Neural cell (in vitro differentiated cells): ENCODE data around the gene PDE1C. TPM values are rescaled to one million over a fixed set of nuclear protein-coding genes. Genes with fewer than 3 reads are reported as not detected.

Source experiments
- H2AFZ ChIP-seq: fragments of 200-600, 300-800 bp; sonication (generic), shearing (Covaris generic); 2 replicates; pipeline ENCODE4 v1.6.0; 2014; ENCODE audit warnings: low read depth, mild to moderate bottlenecking, antibody characterized with exemption, low read length, moderate library complexity
- H3F3A ChIP-seq: fragments of 200-600 bp; shearing (Covaris generic); 2 replicates; pipeline ENCODE4 v1.6.1; 2016; ENCODE audit warnings: mild to moderate bottlenecking, moderate library complexity, mixed read lengths, antibody characterized with exemption, low read length; ENCODE audit not compliant: insufficient read depth, poor library complexity, severe bottlenecking
- H3K27ac ChIP-seq: fragments of 200-600, 300-800 bp; sonication (generic), shearing (Covaris generic); 2 replicates; pipeline ENCODE4 v1.5.1; 2014; ENCODE audit warnings: mild to moderate bottlenecking, low read length, moderate library complexity
- H3K27me3 ChIP-seq: fragments of 300-800, 200-600 bp; sonication (generic), shearing (Covaris generic); 2 replicates; pipeline ENCODE4 v1.6.0; 2014; ENCODE audit warnings: mild to moderate bottlenecking, low read depth, low read length, moderate library complexity; ENCODE audit not compliant: insufficient read depth
- H3K36me3 ChIP-seq: fragments of 300-800, 200-600 bp; sonication (generic), shearing (Covaris generic); 2 replicates; pipeline ENCODE4 v1.5.1; 2014; ENCODE audit warnings: mild to moderate bottlenecking, antibody characterized with exemption, low read length, moderate library complexity; ENCODE audit not compliant: insufficient read depth
- H3K4me2 ChIP-seq: fragments of 300-800, 200-600 bp; sonication (generic), shearing (Covaris generic); 2 replicates; pipeline ENCODE4 v1.6.0; 2014; ENCODE audit warnings: mild to moderate bottlenecking, low read length
- H3K4me3 ChIP-seq: fragments of 300-800, 200-600 bp; sonication (generic), shearing (Covaris generic); 2 replicates; pipeline ENCODE4 v1.5.1; 2014; ENCODE audit warnings: mild to moderate bottlenecking, low read length, moderate library complexity
- H3K79me2 ChIP-seq: fragments of 200-600 bp; shearing (Covaris generic); replicated peaks from 2 replicates; pipeline ENCODE4 v1.6.0; 2014; ENCODE audit warnings: mild to moderate bottlenecking, low read length, moderate library complexity; ENCODE audit not compliant: insufficient read depth
- H3K9ac ChIP-seq: fragments of 300-800, 200-600 bp; sonication (generic), shearing (Covaris generic); 2 replicates; pipeline ENCODE4 v1.6.1; 2016; ENCODE audit warnings: mild to moderate bottlenecking, low read length, mixed read lengths
- H3K9me2 ChIP-seq: fragments of 200-600 bp; shearing (Covaris generic); 2 replicates; pipeline ENCODE4 v1.6.1; 2016; ENCODE audit warnings: mild to moderate bottlenecking, low read length, mixed read lengths; ENCODE audit not compliant: insufficient read depth
- H3K9me3 ChIP-seq: fragments of 200-600, 300-800 bp; sonication (generic), shearing (Covaris generic); 2 replicates; pipeline ENCODE4 v1.6.1; 2016; ENCODE audit warnings: mild to moderate bottlenecking, mixed run types, low read length, moderate library complexity, mixed read lengths
- H4K20me1 ChIP-seq: fragments of 200-600 bp; shearing (Covaris generic); 2 replicates; pipeline ENCODE4 v1.6.1; 2016; ENCODE audit warnings: mild to moderate bottlenecking, mixed run types; ENCODE audit not compliant: insufficient read depth
- CTCF ChIP-seq: fragments of 450-650 bp; IDR thresholded peaks from 2 replicates; pipeline ENCODE4 v1.5.1; 2014; ENCODE audit warnings: antibody characterized with exemption, mild to moderate bottlenecking, moderate library complexity; ENCODE audit not compliant: poor library complexity, severe bottlenecking
- EP300 ChIP-seq: fragments of 450-650 bp; conservative IDR thresholded peaks from 2 replicates; pipeline ENCODE4 v1.6.1; 2014; ENCODE audit warnings: antibody characterized with exemption, mild to moderate bottlenecking, moderate library complexity; ENCODE audit not compliant: poor library complexity, severe bottlenecking
- EZH2 ChIP-seq: fragments of 200-600, 300-800 bp; shearing (Covaris generic), sonication (generic); IDR thresholded peaks from 2 replicates; pipeline ENCODE4 v1.6.1; 2014; ENCODE audit warnings: antibody characterized with exemption, low read length, borderline replicate concordance, mild to moderate bottlenecking; ENCODE audit not compliant: insufficient read depth, poor library complexity, severe bottlenecking
- MXI1 ChIP-seq: fragments of 450-650 bp; conservative IDR thresholded peaks from 2 replicates; pipeline ENCODE4 v1.6.1; 2014; ENCODE audit warnings: antibody characterized with exemption, mild to moderate bottlenecking; ENCODE audit not compliant: poor library complexity, severe bottlenecking
- POLR2AphosphoS5 ChIP-seq: IDR thresholded peaks from 2 replicates; pipeline ENCODE4 v1.6.1; 2012
- RAD21 ChIP-seq: fragments of 450-650 bp; conservative IDR thresholded peaks from 2 replicates; pipeline ENCODE4 v1.6.1; 2014; ENCODE audit warnings: antibody characterized with exemption, mild to moderate bottlenecking, moderate library complexity
- REST ChIP-seq: IDR thresholded peaks from 2 replicates; pipeline ENCODE4 v1.6.1; 2012; ENCODE audit warnings: borderline replicate concordance
- SMC3 ChIP-seq: fragments of 450-650 bp; conservative IDR thresholded peaks from 2 replicates; pipeline ENCODE4 v1.6.1; 2014; ENCODE audit warnings: antibody characterized with exemption, mild to moderate bottlenecking, moderate library complexity; ENCODE audit not compliant: poor library complexity
- TAF1 ChIP-seq: IDR thresholded peaks from 2 replicates; pipeline ENCODE4 v1.6.1; 2012; ENCODE audit warnings: low read depth
- polyA plus RNA-seq: library from polyadenylated mRNA; depleted of rRNA; stranded (reverse); fragments of >200 nt; gene quantifications from 2 replicates; pipeline ENCODE4 v1.2.3, GENCODE V29; 2014

Gene PDE1C
- polyA plus RNA-seq, 1 donor from 2014 or later, result 6.6 TPM

GRCh38 chr7:31950091-31950755 is 120.0 kb downstream of the PDE1C start:
- Histone ChIP-seq H3K9me2 (no peaks in the 10 kb centered on the region), H3K4me2 (no peak overlapping the region), H2AFZ (no peak overlapping the region), H3K79me2 (no peaks in the 10 kb centered on the region), H3K9me3 (no peaks in the 10 kb centered on the region), H3F3A (no peaks in the 10 kb centered on the region), H3K27ac (no peak overlapping the region), H3K4me3 (no peak overlapping the region), H3K9ac (no peak overlapping the region), H3K36me3 (no peaks in the 10 kb centered on the region), H4K20me1 (no peaks in the 10 kb centered on the region), H3K27me3 (no peaks in the 10 kb centered on the region)
- TF ChIP-seq RAD21, result no peak
- TF ChIP-seq CTCF, result no peak
- no peak for TF ChIP-seq POLR2AphosphoS5
- TF ChIP-seq EP300, result no peak
- TF ChIP-seq MXI1, result no peak
- TF ChIP-seq REST, result no peak
- TF ChIP-seq EZH2, result no peak
- no peak for TF ChIP-seq SMC3
- no peak for TF ChIP-seq TAF1

- H3K27ac ChIP-seq, result no peak overlapping the region
- no peaks in the 10 kb centered on the region for H3K9me3 ChIP-seq
- no peaks in the 10 kb centered on the region for H3K27me3 ChIP-seq
- no peaks in the 10 kb centered on the region for H4K20me1 ChIP-seq
- H3K9ac ChIP-seq, result no peak overlapping the region
- no peaks in the 10 kb centered on the region for H3K9me2 ChIP-seq
- H2AFZ ChIP-seq, result no peak overlapping the region
- TF ChIP-seq EZH2 (no peak), TAF1 (no peak), POLR2AphosphoS5 (no peak), CTCF (no peak), REST (no peak), EP300 (no peak), RAD21 (no peak), SMC3 (no peak), MXI1 (no peak)
- H3F3A ChIP-seq, result no peaks in the 10 kb centered on the region
- H3K4me3 ChIP-seq, result no peak overlapping the region
- no peak overlapping the region for H3K4me2 ChIP-seq
- H3K36me3 ChIP-seq, result no peaks in the 10 kb centered on the region
- H3K79me2 ChIP-seq, result no peaks in the 10 kb centered on the region
Measured at GRCh38 chr7:31948029-31948428, 122.2 kb downstream of the PDE1C start.
